ENCODE data around the gene TCEA2. TPM values are rescaled to one million over a fixed set of nuclear protein-coding genes. Genes with fewer than 3 reads are reported as not detected.

TCEA2 gene
- total and polyA plus RNA-seq, 2 of the 13 experiments (the other 11 are each of a cell fraction or from before 2014, with no cell fraction given): 28.1 to 33.7 TPM

- peak; percentile 92 for TF ChIP-seq ATF2 (CRISPR knock-in tag; IDR thresholded peaks at IDR 0.05)
- TF ChIP-seq, protein P1, sequence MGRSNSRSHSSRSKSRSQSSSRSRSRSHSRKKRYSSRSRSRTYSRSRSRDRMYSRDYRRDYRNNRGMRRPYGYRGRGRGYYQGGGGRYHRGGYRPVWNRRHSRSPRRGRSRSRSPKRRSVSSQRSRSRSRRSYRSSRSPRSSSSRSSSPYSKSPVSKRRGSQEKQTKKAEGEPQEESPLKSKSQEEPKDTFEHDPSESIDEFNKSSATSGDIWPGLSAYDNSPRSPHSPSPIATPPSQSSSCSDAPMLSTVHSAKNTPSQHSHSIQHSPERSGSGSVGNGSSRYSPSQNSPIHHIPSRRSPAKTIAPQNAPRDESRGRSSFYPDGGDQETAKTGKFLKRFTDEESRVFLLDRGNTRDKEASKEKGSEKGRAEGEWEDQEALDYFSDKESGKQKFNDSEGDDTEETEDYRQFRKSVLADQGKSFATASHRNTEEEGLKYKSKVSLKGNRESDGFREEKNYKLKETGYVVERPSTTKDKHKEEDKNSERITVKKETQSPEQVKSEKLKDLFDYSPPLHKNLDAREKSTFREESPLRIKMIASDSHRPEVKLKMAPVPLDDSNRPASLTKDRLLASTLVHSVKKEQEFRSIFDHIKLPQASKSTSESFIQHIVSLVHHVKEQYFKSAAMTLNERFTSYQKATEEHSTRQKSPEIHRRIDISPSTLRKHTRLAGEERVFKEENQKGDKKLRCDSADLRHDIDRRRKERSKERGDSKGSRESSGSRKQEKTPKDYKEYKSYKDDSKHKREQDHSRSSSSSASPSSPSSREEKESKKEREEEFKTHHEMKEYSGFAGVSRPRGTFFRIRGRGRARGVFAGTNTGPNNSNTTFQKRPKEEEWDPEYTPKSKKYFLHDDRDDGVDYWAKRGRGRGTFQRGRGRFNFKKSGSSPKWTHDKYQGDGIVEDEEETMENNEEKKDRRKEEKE (IDR thresholded peaks at IDR 0.05): no peak
- TF ChIP-seq, protein P2, sequence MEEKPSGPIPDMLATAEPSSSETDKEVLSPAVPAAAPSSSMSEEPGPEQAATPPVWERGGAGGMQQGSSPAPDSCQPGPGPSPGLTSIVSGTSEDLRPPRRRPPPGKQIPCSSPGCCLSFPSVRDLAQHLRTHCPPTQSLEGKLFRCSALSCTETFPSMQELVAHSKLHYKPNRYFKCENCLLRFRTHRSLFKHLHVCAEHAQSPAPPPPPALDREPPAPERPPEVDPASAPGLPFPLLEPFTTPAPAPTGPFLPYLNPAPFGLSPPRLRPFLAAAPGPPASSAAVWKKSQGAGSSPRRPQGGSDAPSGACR (CRISPR knock-in tag; IDR thresholded peaks at IDR 0.05): 0 out of 2 replicates have a peak, but pooled peaks have one; percentile 64
- TF ChIP-seq LCORL (IDR thresholded peaks at IDR 0.05): no peak
- peak; percentile 80 for TF ChIP-seq LCORL (CRISPR knock-in tag; IDR thresholded peaks at IDR 0.05)
- peak; percentile 1; the same call in 1 of the 2 replicates for TF ChIP-seq GFI1 (CRISPR knock-in tag; IDR thresholded peaks at IDR 0.05; ENCODE audit: borderline replicate concordance)
- TF ChIP-seq NAIF1 (CRISPR knock-in tag; IDR thresholded peaks at IDR 0.05; ENCODE audit: borderline replicate concordance): peak; percentile 37; the same call in 1 of the 2 replicates
- peak; percentile 72; the same call in 1 of the 2 replicates for TF ChIP-seq PCBP1 (IDR thresholded peaks at IDR 0.05; ENCODE audit: borderline replicate concordance, low read depth, low read length)
- TF ChIP-seq FOXK2 (IDR thresholded peaks at IDR 0.05): no peak
- TF ChIP-seq CREBL2 (CRISPR knock-in tag; IDR thresholded peaks at IDR 0.05; ENCODE audit: borderline replicate concordance): peak; percentile 85; the same call in 1 of the 2 replicates
- TF ChIP-seq ZNF660 (CRISPR knock-in tag; IDR thresholded peaks at IDR 0.05; ENCODE audit: borderline replicate concordance, low read depth): peak; percentile 91; the same call in 1 of the 2 replicates
- TF ChIP-seq CBFB (CRISPR knock-in tag; IDR thresholded peaks at IDR 0.05): peak; percentile 91
- TF ChIP-seq ATF1 (CRISPR knock-in tag; IDR thresholded peaks at IDR 0.05): no peak
- TF ChIP-seq NFYC (CRISPR knock-in tag; IDR thresholded peaks at IDR 0.05): no peak
- peak; percentile 97 for TF ChIP-seq SPEN (CRISPR knock-in tag; IDR thresholded peaks at IDR 0.05; ENCODE audit: low read depth)
- TF ChIP-seq ZNF468 (CRISPR knock-in tag; IDR thresholded peaks at IDR 0.05): peak; percentile 19; the same call in 1 of the 2 replicates
- no peak for TF ChIP-seq ATM (IDR thresholded peaks at IDR 0.05; ENCODE audit: borderline replicate concordance)
- no peak for TF ChIP-seq NFRKB (IDR thresholded peaks at IDR 0.05)
- TF ChIP-seq SAFB2 (CRISPR knock-in tag; IDR thresholded peaks at IDR 0.05; ENCODE audit: borderline replicate concordance, low read depth): peak; percentile 98
- TF ChIP-seq KDM3A (CRISPR knock-in tag; IDR thresholded peaks at IDR 0.05; ENCODE audit: low read depth): peak; percentile 98
- peak; percentile 12; the same call in 1 of the 2 replicates for TF ChIP-seq MAF1 (CRISPR knock-in tag; IDR thresholded peaks at IDR 0.05; ENCODE audit: borderline replicate concordance)
- peak; percentile 93 for TF ChIP-seq SAP130 (CRISPR knock-in tag; IDR thresholded peaks at IDR 0.05; ENCODE audit: low read depth)
- peak; percentile 53 for TF ChIP-seq BCL6 (CRISPR knock-in tag; IDR thresholded peaks at IDR 0.05)
- TF ChIP-seq IRX3 (CRISPR knock-in tag; IDR thresholded peaks at IDR 0.05; ENCODE audit: borderline replicate concordance, low read depth): no peak; the same call in none of the 2 replicates
- no peak; the same call in none of the 2 replicates for TF ChIP-seq ZNF773 (CRISPR knock-in tag; IDR thresholded peaks at IDR 0.05; ENCODE audit: borderline replicate concordance)
- TF ChIP-seq ZNF44 (CRISPR knock-in tag; IDR thresholded peaks at IDR 0.05): peak; percentile 98
- no peak; the same call in 1 of the 2 replicates for TF ChIP-seq ZSCAN12 (CRISPR knock-in tag; IDR thresholded peaks at IDR 0.05)
These were observed at the start of gene TCEA2 (continued) for GRCh38 chr20:64062596-64063388.
